ENCODE measurements around the gene KCNAB2.

The KCNAB2 gene

GRCh38 chr1:6113745-6114144 lies 68.1 kb downstream of the KCNAB2 start:
- no peak for DNase-seq

- no peak for DNase-seq
Measured at GRCh38 chr1:6116137-6116536, 70.4 kb downstream of the KCNAB2 start.

- DNase-seq = no peak
Measured at GRCh38 chr1:6117064-6117463, 71.4 kb downstream of the KCNAB2 start.

- DNase-seq = no peak
Measured at GRCh38 chr1:6117624-6118023, 71.9 kb downstream of the KCNAB2 start.

GRCh38 chr1:6118415-6118814 lies 72.7 kb downstream of the KCNAB2 start:
- DNase-seq = no peak

GRCh38 chr1:6121021-6121421 lies 75.3 kb downstream of the KCNAB2 start:
- no peak for DNase-seq

- DNase-seq = no peak
Measured at GRCh38 chr1:6121651-6122370, 76.1 kb downstream of the KCNAB2 start.

- no peak for DNase-seq
Measured at GRCh38 chr1:6123083-6123482, 77.4 kb downstream of the KCNAB2 start.

- DNase-seq = no peak
Measured at GRCh38 chr1:6123816-6124215, 78.1 kb downstream of the KCNAB2 start.

GRCh38 chr1:6124341-6124740 lies 78.7 kb downstream of the KCNAB2 start:
- DNase-seq = no peak

- no peak for DNase-seq
Measured at GRCh38 chr1:6124746-6125365, 79.2 kb downstream of the KCNAB2 start.

- DNase-seq = no peak
Measured at GRCh38 chr1:6125366-6125765, 79.7 kb downstream of the KCNAB2 start.

- no peak for DNase-seq
Measured at GRCh38 chr1:6126028-6126427, 80.3 kb downstream of the KCNAB2 start.

- no peak for DNase-seq
Measured at GRCh38 chr1:6126521-6127067, 80.9 kb downstream of the KCNAB2 start.

- DNase-seq = peak; percentile 69
Measured at GRCh38 chr1:6127587-6128163, 82.0 kb downstream of the KCNAB2 start.

GRCh38 chr1:6128276-6129081 lies 82.8 kb downstream of the KCNAB2 start:
- no peak for DNase-seq

GRCh38 chr1:6129313-6129712 lies 83.6 kb downstream of the KCNAB2 start:
- DNase-seq = no peak

- no peak for DNase-seq
Measured at GRCh38 chr1:6130036-6130435, 84.3 kb downstream of the KCNAB2 start.

- no peak for DNase-seq
Measured at GRCh38 chr1:6130596-6130995, 84.9 kb downstream of the KCNAB2 start.

GRCh38 chr1:6131561-6131960 lies 85.9 kb downstream of the KCNAB2 start:
- DNase-seq = no peak

GRCh38 chr1:6133146-6133895 lies 87.6 kb downstream of the KCNAB2 start:
- no peak for DNase-seq

- DNase-seq = no peak
Measured at GRCh38 chr1:6134206-6134605, 88.5 kb downstream of the KCNAB2 start.

All from NCI-H146 (cell line).